Central memory CD8-positive, alpha-beta T cell (primary cell): ENCODE results near the gene PLEKHG3.

Experiments
- ATAC-seq: fragments of 150-1000 bp; cut with Tn5 transposase; replicated peaks from 2 replicates; pipeline ENCODE4 v1.10.0; 2022; ENCODE audit warnings: mild to moderate bottlenecking, moderate FRiP score, moderate number of reproducible peaks; ENCODE audit not compliant: poor library complexity, severe bottlenecking; ENCODE audit errors: extremely low read depth
- DNase-seq, 2 donors: peaks; one replicate each; pipeline ENCODE4 v3.0.0; 2021; ENCODE audit warnings: low spot score in 2 of 2
- H3K27ac Mint-ChIP-seq: one replicate; pipeline ENCODE4 v1.8.0; 2022; ENCODE audit warnings: low read depth, mild to moderate bottlenecking, moderate library complexity, mixed read lengths
- H3K27me3 Mint-ChIP-seq: one replicate; pipeline ENCODE4 v1.8.0; 2022; ENCODE audit warnings: mixed read lengths
- H3K36me3 Mint-ChIP-seq: one replicate; pipeline ENCODE4 v1.8.0; 2022; ENCODE audit warnings: mild to moderate bottlenecking, moderate library complexity, mixed read lengths; ENCODE audit not compliant: insufficient read depth
- H3K4me1 Mint-ChIP-seq: one replicate; pipeline ENCODE4 v1.8.0; 2022; ENCODE audit warnings: mixed read lengths
- H3K4me3 Mint-ChIP-seq: one replicate; pipeline ENCODE4 v1.8.0; 2022; ENCODE audit warnings: mild to moderate bottlenecking, moderate library complexity, mixed read lengths
- H3K9me3 Mint-ChIP-seq: one replicate; pipeline ENCODE4 v1.8.0; 2022; ENCODE audit warnings: mixed read lengths

Gene PLEKHG3

GRCh38 chr14:64734990-64735389 is 30.8 kb downstream of the PLEKHG3 start:
- ATAC-seq, result no peak
- H3K4me1 Mint-ChIP-seq, result peaks cover 41% of the 10 kb centered on the region

DNA sequence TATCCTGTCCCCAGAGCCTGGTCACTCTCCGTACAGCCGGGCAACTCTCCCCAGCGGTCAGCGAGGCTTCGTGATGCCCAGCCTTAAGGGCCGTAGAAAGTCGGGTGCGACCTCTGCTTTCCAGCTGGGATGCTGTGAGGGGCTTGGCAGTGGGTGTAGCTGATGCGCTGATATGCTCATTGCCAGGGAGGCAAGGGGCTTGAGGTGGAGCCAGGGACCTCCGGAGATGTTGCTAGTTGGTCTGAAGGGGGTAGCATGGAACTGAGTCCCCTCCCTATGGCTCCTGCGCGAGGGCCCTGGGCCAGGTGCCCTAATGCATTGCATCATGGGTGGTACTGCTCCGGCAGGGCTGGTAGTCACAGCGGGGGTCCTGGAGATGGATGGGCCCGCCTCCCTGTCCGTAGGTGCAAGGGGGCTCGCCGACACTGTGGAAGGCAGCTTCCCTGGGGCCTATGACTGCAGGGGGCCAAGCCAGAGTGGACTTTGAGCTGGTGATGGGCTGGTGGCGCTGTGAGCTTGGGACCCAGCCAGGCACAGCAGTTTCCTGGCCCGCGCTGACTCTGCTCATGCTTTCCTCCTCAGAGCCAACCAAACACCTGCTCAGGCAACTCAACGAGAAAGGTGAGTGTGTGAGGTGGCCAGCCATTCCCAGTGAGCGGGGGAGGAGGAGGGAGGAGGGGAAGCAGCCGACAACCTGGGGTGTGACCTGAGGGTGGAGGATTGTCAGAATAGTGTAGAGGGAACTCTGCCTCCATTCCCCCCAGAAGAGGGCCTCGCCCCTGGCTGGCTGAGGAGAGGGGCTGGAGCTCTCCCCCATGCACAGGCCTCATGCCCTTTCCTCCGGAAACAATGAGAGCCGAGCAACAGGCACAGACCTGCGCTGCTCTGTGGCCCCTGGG is 32.3 kb downstream of the PLEKHG3 start:
- Mint-ChIP-seq H3K27ac (no peak overlapping the region), H3K27me3 (no peaks in the 10 kb centered on the region), H3K9me3 (no peaks in the 10 kb centered on the region), H3K36me3 (peaks cover 12% of the 10 kb centered on the region), H3K4me3 (no peak overlapping the region), H3K4me1 (peaks cover 28% of the 10 kb centered on the region)
- no peak for ATAC-seq
- DNase-seq, result no peak

More at GRCh38 chr14:64734990-64735389, 30.8 kb downstream of the PLEKHG3 start:
- Mint-ChIP-seq H3K27ac (peak overlapping the region; percentile 58), H3K4me3 (peak overlapping the region; percentile 50), H3K36me3 (peaks cover 6% of the 10 kb centered on the region), H3K9me3 (no peaks in the 10 kb centered on the region), H3K27me3 (no peaks in the 10 kb centered on the region)
- DNase-seq, result no peak

GRCh38 chr14:64737391-64738280 is 33.4 kb downstream of the PLEKHG3 start:
- Mint-ChIP-seq H3K4me3 (no peak overlapping the region), H3K9me3 (no peaks in the 10 kb centered on the region), H3K4me1 (peaks cover 26% of the 10 kb centered on the region), H3K36me3 (peaks cover 9% of the 10 kb centered on the region), H3K27me3 (no peaks in the 10 kb centered on the region), H3K27ac (no peak overlapping the region)
- DNase-seq, result no peak
- ATAC-seq, result no peak

- Mint-ChIP-seq H3K27ac (no peak overlapping the region), H3K4me1 (peaks cover 24% of the 10 kb centered on the region), H3K36me3 (peaks cover 9% of the 10 kb centered on the region), H3K9me3 (no peaks in the 10 kb centered on the region), H3K27me3 (no peaks in the 10 kb centered on the region), H3K4me3 (no peak overlapping the region)
- no peak for DNase-seq
- ATAC-seq, result no peak
Measured at GRCh38 chr14:64738281-64738804, 34.1 kb downstream of the PLEKHG3 start.

- Mint-ChIP-seq H3K4me3 (no peak overlapping the region), H3K27ac (no peak overlapping the region), H3K4me1 (peaks cover 6% of the 10 kb centered on the region), H3K9me3 (no peaks in the 10 kb centered on the region), H3K36me3 (peaks cover 10% of the 10 kb centered on the region), H3K27me3 (no peaks in the 10 kb centered on the region)
- DNase-seq, result no peak
- no peak for ATAC-seq
Measured at GRCh38 chr14:64741200-64741599, 37.0 kb downstream of the PLEKHG3 start.

GRCh38 chr14:64741961-64742360 is 37.7 kb downstream of the PLEKHG3 start:
- Mint-ChIP-seq H3K36me3 (peaks cover 10% of the 10 kb centered on the region), H3K4me3 (no peak overlapping the region)
- ATAC-seq, result no peak

DNA sequence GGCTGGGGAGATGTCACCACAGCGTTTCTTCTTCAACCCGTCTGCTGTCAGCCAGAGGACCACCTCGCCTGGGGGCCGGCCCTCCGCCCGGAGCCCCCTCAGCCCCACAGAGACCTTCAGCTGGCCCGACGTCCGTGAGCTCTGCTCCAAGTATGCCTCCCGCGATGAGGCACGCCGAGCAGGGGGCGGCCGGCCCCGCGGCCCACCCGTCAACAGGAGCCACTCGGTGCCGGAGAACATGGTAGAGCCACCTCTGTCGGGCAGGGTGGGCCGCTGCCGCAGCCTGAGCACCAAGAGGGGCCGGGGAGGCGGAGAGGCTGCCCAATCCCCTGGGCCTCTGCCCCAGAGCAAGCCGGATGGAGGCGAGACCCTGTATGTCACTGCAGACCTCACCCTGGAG is 38.8 kb downstream of the PLEKHG3 start:
- no peak for DNase-seq
- Mint-ChIP-seq H3K27me3 (no peaks in the 10 kb centered on the region), H3K9me3 (no peaks in the 10 kb centered on the region), H3K27ac (no peak overlapping the region), H3K36me3 (peaks cover 10% of the 10 kb centered on the region), H3K4me3 (no peak overlapping the region), H3K4me1 (peaks cover 6% of the 10 kb centered on the region)
- no peak for ATAC-seq

More at GRCh38 chr14:64741961-64742360, 37.7 kb downstream of the PLEKHG3 start:
- no peak overlapping the region for H3K27ac Mint-ChIP-seq
- no peak for DNase-seq
- H3K9me3 Mint-ChIP-seq, result no peaks in the 10 kb centered on the region
- H3K27me3 Mint-ChIP-seq, result no peaks in the 10 kb centered on the region
- peaks cover 6% of the 10 kb centered on the region for H3K4me1 Mint-ChIP-seq

- Mint-ChIP-seq H3K4me3 (no peak overlapping the region), H3K4me1 (peaks cover 6% of the 10 kb centered on the region), H3K36me3 (peaks cover 10% of the 10 kb centered on the region), H3K9me3 (no peaks in the 10 kb centered on the region), H3K27me3 (no peaks in the 10 kb centered on the region), H3K27ac (peak overlapping the region; percentile 50)
- DNase-seq (no peak), ATAC-seq (no peak)
Measured at GRCh38 chr14:64745511-64746091, 41.4 kb downstream of the PLEKHG3 start.

- no peaks in the 10 kb centered on the region for H3K27me3 Mint-ChIP-seq
- peaks cover 4% of the 10 kb centered on the region for H3K36me3 Mint-ChIP-seq
Measured at GRCh38 chr14:64746298-64747250, 42.4 kb downstream of the PLEKHG3 start.

DNA sequence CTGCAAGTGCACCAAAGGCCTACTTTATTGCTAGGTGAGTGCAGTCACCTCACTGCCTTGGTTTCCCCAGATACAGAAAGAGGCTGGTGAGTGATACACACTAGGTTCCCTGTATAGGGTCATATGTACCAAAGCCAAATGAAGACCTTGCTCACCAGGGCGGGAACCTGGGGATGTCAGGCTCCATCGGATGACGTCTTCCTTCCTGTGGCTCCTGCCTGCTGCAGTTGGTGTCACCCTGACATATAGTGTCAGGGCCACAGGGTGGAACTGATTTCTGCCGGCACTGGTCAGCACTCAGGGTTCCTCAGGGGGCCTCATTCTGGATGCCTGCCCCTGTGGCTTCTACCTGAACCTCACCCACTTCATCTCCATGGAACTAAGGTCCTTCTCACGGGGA is 43.1 kb downstream of the PLEKHG3 start:
- no peak overlapping the region for H3K27ac Mint-ChIP-seq

More at GRCh38 chr14:64746298-64747250, 42.4 kb downstream of the PLEKHG3 start:
- Mint-ChIP-seq H3K9me3 (no peaks in the 10 kb centered on the region), H3K4me3 (no peak overlapping the region), H3K4me1 (peaks cover 6% of the 10 kb centered on the region), H3K27ac (no peak overlapping the region)
- no peak for ATAC-seq
- DNase-seq, result no peak

GRCh38 chr14:64748521-64748920 is 44.3 kb downstream of the PLEKHG3 start:
- no peaks in the 10 kb centered on the region for H3K9me3 Mint-ChIP-seq
- no peak overlapping the region for H3K27ac Mint-ChIP-seq
- DNase-seq, result no peak
- no peak overlapping the region for H3K4me3 Mint-ChIP-seq
- H3K4me1 Mint-ChIP-seq, result peaks cover 6% of the 10 kb centered on the region
- no peaks in the 10 kb centered on the region for H3K27me3 Mint-ChIP-seq
- peaks cover 4% of the 10 kb centered on the region for H3K36me3 Mint-ChIP-seq
- ATAC-seq, result no peak

More for the DNA sequence above, 43.1 kb downstream of the PLEKHG3 start:
- DNase-seq (no peak), ATAC-seq (no peak)
- Mint-ChIP-seq H3K9me3 (no peaks in the 10 kb centered on the region), H3K4me1 (peaks cover 6% of the 10 kb centered on the region), H3K27me3 (no peaks in the 10 kb centered on the region), H3K36me3 (peaks cover 5% of the 10 kb centered on the region), H3K4me3 (no peak overlapping the region)
